Pancreas (tissue), 10 donors: ENCODE results near the gene COX7B. TPM values are rescaled to one million over a fixed set of nuclear protein-coding genes. Genes with fewer than 3 reads are reported as not detected.

ENCODE experiments used
- ATAC-seq, 4 donors: fragments of 200-7000 bp; cut with Tn5 transposase; one replicate each; pipeline versions ENCODE4 v1.8.0 to v1.9.1; 2020; ENCODE audit warnings: mild to moderate bottlenecking in 4 of 4, moderate library complexity in 4 of 4
- DNase-seq, 6 donors: peaks; one replicate each; pipeline ENCODE4 v3.0.0-alpha.2; 2020
- FAIRE-seq: peaks from 2 replicates; lab custom pipeline; 2012; peaks lifted over from hg19 to GRCh38; lab: Jason Lieb, UNC
- H3K27ac ChIP-seq, 4 donors: fragments of 200-600 bp; sonication (generic); 1 replicate in 3 of 4; 2 replicates in 1 of 4; pipeline versions ENCODE4 v1.5.0 to v1.8.0; 2020
- H3K27me3 ChIP-seq, 4 donors: fragments of 200-600 bp; one replicate each; pipeline ENCODE4 v1.8.0; 2021
- H3K36me3 ChIP-seq, 3 donors: fragments of 200-600 bp; sonication (generic) in 1 of 3; one replicate each; pipeline versions ENCODE4 v1.5.0 to v1.8.0; 2020 to 2021
- H3K4me1 ChIP-seq, 3 donors: fragments of 200-600 bp; one replicate each; pipeline ENCODE4 v1.8.0; 2021
- H3K4me3 ChIP-seq, 4 donors: fragments of 200-600 bp; sonication (generic) in 2 of 4; one replicate each; pipeline versions ENCODE4 v1.5.0 to v1.8.0; 2020 to 2021
- H3K9me3 ChIP-seq, 4 donors: fragments of 200-600 bp; one replicate each; pipeline ENCODE4 v1.8.0; 2021
- CTCF ChIP-seq, 4 donors: fragments of 200-600 bp; sonication (generic) in 3 of 4; IDR thresholded peaks; one replicate each; pipeline versions ENCODE4 v1.5.0 to v1.8.0; 2021; ENCODE audit warnings: antibody characterized with exemption in 4 of 4
- WGBS, 2 donors: extraction: QIAGEN DNeasy Blood & Tissue Kit; methylation state at CpG; one replicate each; pipeline ENCODE4 v1.1.7; 2013; 5-methylcytosine and 5-hydroxymethylcytosine counted together
- intact Hi-C, 3 donors: fragments of 100-400 bp; cut with DNase I; formaldehyde crosslinking; loops; one replicate each; pipeline versions ENCODE4 v1.11.1 to v1.14.2; 2022
- polyA plus RNA-seq, 2 donors: library from polyadenylated mRNA; stranded (reverse); fragments of 200-250 nt; gene quantifications; one replicate each; pipeline ENCODE4 v1.2.3, GENCODE V29; 2013
- total RNA-seq, 6 donors: library from RNA; stranded (reverse); fragmentation: NEBNext Ultra II Directional in 4 of 6; extraction: Animal tissue kit (Norgen Biotek cat#: 25700) in 4 of 6; gene quantifications; one replicate each; pipeline versions ENCODE4 v1.2.1 to v1.2.4, GENCODE V29; 2021 to 2023
- donor health status: healthy with polysubstance abuse.
- donor health status: DM: no; HTN: no; CAD: no; lungs with moderate emphysema.
- donor health status: DM: no; HTN: no; CAD: no.
- donor health status: control.
- donor health status: control.
- donor health status: Bipolar disorder and iron deficiency.
- donor health status: DM: yes; HTN: yes; CAD: no.
- donor health status: DM: no; HTN: no; CAD: no.
- donor health status: DM: no; HTN: no; CAD: no.
- donor health status: DM: yes; HTN: yes; CAD: no.

The COX7B gene
- total and polyA plus RNA-seq, 8 donors: 36.7 to 295 (median 75.9) TPM

GRCh38 chrX:77894921-77895886 lies 4.1 kb upstream of the COX7B start, which contains the start of gene MAGT1:
MAGT1 (minus strand) TSS chrX:77895435; CDS start chrX:77895410, 25 bp downstream.
- DNase-seq (peak; percentile 81 to 93 (median 92)), FAIRE-seq (peak; percentile 98), ATAC-seq (peak; percentile 89 to 95 (median 92))
- 0 to 31% methylated on average over 49 of the region's 49 CpGs for WGBS, 2 donors
- no peaks in the 10 kb centered on the region for H3K9me3 ChIP-seq
- H3K27ac ChIP-seq: peak within 1 kb of the TSS; percentile 76 to 95 (median 87)
- no peaks in the 10 kb centered on the region for H3K27me3 ChIP-seq
- TF ChIP-seq CTCF (IDR thresholded peaks at IDR 0.05): no peak
- H3K36me3 ChIP-seq: no peaks in the 10 kb centered on the region
- intact Hi-C loops: no loop called here
- H3K4me3 ChIP-seq: peak within 1 kb of the TSS; percentile 15 to 58 (median 41)
- H3K4me1 ChIP-seq: peaks cover 0 to 4% (median 0%) of the 10 kb centered on the region in 3 donors

GRCh38 chrX:77900688-77901087 lies 1.4 kb downstream of the COX7B start:
- Histone ChIP-seq H3K27me3 (no peaks in the 10 kb centered on the region), H3K27ac (peak overlapping the region in 1 of 4 donors; percentile 81), H3K9me3 (no peaks in the 10 kb centered on the region), H3K4me1 (no peaks in the 10 kb centered on the region), H3K4me3 (peak overlapping the region in 2 of 4 donors; percentile 43 to 47), H3K36me3 (no peaks in the 10 kb centered on the region)
- ATAC-seq: no peak
- intact Hi-C loops: no loop called here
- 24 to 41% methylated on average over 1 of the region's 1 CpG for WGBS, 2 donors
- no peak for TF ChIP-seq CTCF (IDR thresholded peaks at IDR 0.05)
- no peak for FAIRE-seq
- DNase-seq: no peak

- intact Hi-C loops: no loop called here
- DNase-seq: no peak
- no peak for TF ChIP-seq CTCF (IDR thresholded peaks at IDR 0.05)
- H3K27me3 ChIP-seq: no peaks in the 10 kb centered on the region
- 82 to 86% methylated on average over 5 of the region's 5 CpGs for WGBS, 2 donors
- no peak overlapping the region for H3K27ac ChIP-seq
- no peak for ATAC-seq
- no peaks in the 10 kb centered on the region for H3K4me1 ChIP-seq
- H3K9me3 ChIP-seq: no peaks in the 10 kb centered on the region
- no peaks in the 10 kb centered on the region for H3K36me3 ChIP-seq
- H3K4me3 ChIP-seq: no peak overlapping the region
- no peak for FAIRE-seq
Measured at GRCh38 chrX:77901506-77901905, 2.2 kb downstream of the COX7B start.

- Histone ChIP-seq H3K36me3 (no peaks in the 10 kb centered on the region), H3K4me1 (peaks cover 0 to 3% (median 0%) of the 10 kb centered on the region in 3 donors), H3K27me3 (no peaks in the 10 kb centered on the region), H3K9me3 (no peaks in the 10 kb centered on the region), H3K4me3 (peak within 1 kb of the TSS in 3 of 4 donors; percentile 24 to 46 (median 38)), H3K27ac (peak within 1 kb of the TSS; percentile 0 to 84 (median 62))
- 2 to 28% methylated on average over 35 to 36 of the region's 36 CpGs for WGBS, 2 donors
- TF ChIP-seq CTCF (IDR thresholded peaks at IDR 0.05): peak in 3 of 4 donors; percentile 21 to 30 (median 30)
- intact Hi-C loops: loop anchor here in 1 of 3 donors (10.0 kb wide), 1 partner anchor 105 kb away; no protein-coding TSS in a partner anchor
- peak; percentile 97 to 98 (median 98) for ATAC-seq
- DNase-seq: peak; percentile 87 to 93 (median 90)
- no peak for FAIRE-seq
Measured at GRCh38 chrX:77910108-77910840, 11.0 kb downstream of the COX7B start, which contains the start of gene ATP7A. ATP7A (plus strand) TSS chrX:77910693; CDS start chrX:77971642, 60,949 bp downstream.
